ENCODE measurements around the gene CHAT.

Gene CHAT

DNA sequence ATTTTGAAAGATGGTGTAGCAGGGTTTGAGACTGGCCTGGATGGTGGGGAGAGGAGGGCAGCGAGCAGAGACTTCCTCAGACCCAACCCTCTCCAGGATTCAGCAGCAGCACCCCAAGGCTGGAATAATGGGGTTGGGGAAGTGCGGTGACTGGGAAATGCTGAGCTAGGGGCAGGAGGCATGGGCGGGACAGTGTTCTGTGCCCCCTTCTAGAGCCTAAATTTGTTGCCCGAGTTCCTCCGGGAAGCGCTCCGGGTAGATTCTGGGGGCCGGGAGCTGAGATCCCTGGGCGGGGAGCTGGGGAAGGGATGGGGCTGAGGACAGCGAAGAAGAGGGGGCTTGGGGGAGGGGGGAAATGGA is at the start of gene CHAT:
TSS of gene CHAT (plus strand) at position 156 of the 360 bp plus-strand sequence. CDS start at position 309, 153 bp downstream.
- no peak for DNase-seq

DNA sequence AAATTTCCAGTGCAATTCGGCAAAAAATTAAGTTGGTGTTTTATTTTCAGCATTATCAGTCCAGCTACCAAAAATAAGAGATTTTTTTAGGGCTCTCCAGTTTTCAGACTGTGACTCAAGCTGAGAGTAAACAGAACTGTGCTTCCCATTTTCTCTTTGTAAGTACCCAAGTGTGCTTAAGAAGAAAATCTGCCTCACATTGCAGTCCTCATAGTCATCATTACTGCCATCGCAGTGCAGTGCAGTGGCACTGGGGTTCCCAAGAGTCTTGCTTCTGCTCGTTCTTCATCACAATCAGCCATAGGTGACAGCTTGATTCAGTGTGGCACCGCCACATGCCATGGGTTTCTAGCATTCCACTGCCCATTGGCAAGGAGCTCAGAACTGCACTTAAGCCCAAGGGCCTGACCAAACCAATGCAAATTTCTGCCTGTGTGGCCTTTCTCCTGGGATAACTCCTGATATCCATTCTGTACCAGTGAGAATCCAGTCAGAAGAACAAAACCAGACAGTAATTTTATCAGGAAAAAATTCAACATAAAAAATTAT is 49.3 kb upstream of the CHAT start:
- no peak for DNase-seq

DNA sequence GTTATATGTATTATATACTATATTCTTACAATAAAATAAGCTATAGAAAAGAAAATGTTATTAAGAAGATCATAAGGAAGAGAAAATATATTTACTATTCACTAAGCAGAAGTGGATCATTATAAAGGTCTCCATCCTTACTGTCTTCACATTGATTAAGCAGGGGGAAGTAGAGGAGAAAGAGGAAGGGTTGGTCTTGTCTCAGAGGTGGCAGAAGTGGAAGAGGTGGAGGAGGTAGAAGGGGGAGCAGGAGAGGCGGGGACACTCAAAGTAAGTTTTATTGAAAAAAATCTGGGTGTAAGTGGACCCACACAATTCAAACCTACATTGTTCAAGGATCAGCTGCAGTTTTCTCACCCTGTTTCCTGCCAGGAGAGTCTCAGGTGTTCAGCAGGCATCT is 46.0 kb upstream of the CHAT start:
- DNase-seq = no peak

DNA sequence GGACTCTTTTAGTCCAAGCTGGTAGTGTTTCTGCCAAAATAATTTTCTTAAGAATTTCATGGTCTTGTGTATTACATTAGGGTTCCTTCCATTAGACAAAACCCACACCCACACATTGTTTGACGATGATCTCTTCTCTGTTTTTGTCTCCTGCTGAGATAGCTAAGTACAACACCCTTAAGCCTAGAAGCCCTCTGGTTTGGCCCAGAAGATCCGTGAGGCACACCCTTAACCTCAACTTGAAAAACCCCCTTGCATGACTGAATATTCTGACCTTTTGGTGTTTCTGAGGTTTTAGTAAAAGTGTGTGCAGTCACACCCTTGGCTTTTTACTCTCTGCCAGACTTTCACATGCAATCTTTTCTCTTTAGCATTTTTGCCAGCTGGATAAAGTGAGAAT is 45.6 kb upstream of the CHAT start:
- DNase-seq = no peak

DNA sequence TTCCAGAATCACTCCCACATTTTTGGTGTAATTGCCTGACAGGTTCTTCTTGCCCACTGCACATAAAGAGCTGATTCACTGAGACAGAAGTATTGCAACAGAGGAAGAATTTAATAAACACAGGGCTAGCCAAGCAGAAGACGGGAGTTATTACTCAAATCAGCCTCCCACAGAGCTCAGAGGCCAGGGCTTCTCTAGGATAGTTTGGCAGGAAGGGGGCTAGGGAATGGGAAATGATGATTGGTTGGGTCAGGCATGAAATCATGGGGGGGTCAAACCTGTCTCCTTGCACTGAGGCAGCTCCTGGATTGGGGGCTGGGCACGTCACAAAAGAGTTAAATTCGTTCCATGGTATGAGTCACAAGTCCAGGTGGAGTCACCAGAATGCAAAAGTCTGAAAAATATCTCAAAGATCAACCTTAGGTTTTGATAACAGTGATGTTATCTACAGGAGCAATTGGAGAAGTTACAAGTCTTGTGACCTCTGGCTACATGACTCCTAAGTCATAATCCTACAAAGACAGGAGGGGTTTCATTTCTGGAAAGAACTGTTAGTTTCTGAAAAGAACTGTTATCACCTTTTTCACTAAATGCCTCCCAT is 44.7 kb upstream of the CHAT start:
- no peak for DNase-seq

DNA sequence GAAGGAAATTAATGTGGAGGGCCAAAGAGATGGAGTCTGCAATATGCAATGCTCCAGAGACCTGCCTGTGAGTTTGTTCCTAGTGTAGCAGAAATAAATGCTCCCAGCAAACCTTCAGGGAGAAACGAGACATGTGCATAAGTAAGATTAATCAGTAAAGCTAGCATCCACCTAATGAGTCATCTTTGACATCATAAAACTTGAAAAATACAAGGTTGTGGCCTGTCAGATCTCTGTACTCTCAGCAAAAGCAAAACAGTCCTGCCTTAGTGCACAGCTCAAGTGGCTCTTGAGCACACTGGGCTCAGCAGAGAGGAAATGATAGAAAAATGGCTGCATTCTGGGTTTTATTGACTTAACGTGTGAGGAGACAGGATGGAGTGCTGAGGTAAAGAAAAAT is 42.4 kb upstream of the CHAT start:
- no peak for DNase-seq

DNA sequence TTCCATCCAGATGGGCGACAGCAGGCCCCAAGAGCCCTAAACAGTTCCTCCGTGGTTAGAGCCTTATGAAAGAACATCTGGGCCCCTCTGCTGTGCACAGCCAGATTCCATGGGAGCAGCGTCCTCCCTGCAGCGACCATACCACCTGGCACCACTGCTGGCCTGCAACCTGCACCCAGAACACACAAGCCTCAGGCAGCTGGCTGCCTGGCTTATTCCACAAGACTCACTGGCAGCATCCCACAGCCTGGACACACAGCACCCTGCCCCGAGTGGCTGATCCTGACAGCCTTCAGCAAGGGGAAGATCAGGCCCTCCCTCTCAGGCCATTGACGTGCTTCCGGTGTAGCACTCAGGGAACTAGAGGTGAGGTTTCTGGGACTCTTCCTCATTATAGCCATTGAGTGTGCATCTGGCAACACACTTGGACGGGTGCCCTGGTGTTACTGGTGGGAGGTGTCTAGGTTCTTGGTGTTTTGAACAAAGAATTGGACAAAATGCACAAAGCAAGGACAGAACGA is 41.2 kb upstream of the CHAT start:
- no peak for DNase-seq

DNA sequence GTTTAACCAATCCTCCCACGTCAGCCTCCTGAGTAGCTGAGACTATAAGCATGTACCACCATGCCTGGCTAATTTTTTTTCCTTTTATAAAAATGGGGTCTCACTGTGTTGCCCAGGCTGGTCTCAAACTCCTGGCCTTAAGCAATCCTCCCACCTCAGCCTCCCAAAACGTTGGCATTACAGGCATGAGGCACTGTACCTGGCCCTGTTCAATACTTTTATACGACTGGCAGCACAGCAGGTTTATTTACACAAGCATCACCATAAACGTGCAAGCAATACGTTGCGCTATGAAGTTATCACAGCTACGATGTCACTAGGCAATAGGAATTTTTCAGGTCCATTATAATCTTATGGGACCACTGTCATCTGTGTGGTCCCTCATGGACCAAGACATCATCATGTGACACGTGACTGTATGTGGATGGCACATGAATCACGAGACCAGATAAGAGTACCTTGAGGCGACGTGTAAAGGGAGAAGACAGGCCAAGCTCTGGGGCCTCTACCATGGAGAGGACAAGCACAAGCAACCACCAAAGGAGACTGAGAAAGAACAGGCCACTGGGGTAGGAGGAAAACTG is 38.3 kb upstream of the CHAT start:
- DNase-seq = no peak

DNA sequence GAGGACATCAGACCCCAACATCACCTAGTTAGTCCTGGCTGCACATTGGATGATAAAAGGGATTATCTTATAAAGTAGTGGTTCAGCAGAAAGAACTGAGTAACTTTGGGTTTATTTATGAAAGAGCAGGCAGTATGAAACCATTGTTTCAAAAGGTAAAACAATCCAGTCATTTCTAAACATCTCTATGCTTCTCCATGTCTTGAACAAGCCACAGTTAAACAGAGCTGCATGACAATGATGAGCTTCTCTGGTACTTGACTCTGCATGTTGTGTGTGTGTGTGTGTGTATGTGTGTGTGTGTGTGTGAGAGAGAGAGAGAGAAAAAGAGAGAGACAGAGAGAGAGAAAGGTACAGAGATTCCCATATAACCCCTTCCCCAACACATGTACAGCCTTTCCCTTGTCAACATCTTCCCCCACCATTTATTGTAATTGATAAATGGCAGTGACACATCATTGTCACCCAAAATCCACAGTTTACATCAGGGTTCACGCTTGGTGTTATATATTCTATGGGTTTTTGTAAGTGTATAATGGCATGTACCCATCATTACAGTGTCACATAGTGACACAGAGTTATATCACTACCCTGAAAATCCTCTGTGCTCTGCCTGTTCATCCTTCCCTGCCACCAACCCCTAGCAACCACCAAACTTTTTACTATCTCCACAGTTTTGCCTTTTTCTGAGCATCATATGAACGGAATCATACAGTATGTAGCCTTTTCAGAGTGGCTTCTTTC is 36.5 kb upstream of the CHAT start:
- DNase-seq = no peak

DNA sequence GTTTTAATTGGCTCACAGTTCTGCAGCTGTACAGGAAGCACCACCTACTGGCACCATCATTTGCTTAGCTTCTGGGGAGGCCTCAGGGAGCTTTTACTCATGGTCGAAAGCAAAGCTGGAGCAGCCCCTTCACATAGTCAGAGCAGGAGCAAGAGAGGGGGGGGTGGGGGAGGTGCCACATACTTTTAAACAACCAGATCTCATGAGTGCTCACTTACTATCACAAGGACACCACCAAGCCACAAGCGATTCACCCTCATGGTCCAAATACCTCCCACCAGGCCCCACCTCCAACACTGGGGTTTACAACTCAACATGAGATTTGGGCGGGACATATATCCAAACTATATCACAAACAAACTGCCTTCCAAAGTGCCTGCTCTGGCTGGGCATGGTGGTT is 35.4 kb upstream of the CHAT start:
- DNase-seq = no peak

DNA sequence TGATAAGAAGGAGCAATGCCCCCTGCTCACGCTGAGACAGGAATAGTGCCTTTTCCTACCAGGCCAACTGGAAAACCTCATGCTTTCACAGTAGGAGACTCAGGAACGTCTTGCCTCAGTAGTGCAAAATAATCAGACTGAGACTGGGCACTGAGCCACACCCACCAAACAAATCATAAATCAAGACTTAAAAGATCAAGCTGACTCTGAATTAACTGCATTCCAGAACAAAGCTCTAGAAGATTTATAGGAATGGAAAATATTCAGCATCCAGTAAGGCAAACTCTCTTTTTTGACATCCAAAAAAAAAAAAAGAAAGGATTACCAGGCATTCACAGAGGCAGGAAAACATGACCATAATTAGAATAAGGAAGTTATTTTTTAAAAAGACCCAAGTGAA is 34.2 kb upstream of the CHAT start:
- DNase-seq = no peak

DNA sequence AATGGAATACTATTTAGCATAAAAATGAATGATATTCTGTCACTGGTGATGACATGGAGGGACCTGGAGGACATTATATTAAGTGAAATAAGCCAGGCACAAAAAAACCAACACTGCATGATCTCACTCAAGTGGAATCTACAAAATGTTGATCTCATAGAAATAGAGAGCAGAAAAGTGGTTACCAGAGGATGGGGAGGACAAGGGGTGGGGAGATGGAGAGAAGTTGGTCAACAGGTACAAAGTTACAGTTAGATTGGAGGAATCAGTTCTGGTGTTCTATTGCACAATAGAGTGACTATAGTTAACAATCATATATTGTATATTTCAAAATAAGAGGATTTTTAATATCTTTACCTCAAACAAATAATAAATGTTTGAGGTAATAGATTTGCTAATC is 28.4 kb upstream of the CHAT start:
- DNase-seq = no peak

DNA sequence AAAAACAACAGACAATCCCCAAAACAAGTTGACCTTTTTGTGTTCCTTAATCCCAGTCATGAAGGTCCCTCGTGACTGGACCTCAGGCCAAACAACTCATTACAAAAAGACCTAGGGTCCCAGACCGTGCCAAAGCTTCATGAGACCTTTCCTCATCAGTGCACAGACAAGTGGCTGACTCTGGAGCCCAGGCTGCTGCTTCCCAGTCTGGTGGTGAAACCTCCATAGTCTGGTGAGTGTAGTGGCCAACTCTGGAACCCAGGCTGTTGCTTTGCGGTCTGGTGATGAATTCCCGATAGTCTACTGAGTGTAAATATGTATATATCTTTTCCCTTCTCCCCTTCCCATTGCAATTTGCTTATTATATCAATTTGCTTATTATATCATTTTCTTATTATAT is 25.9 kb upstream of the CHAT start:
- no peak for DNase-seq

DNA sequence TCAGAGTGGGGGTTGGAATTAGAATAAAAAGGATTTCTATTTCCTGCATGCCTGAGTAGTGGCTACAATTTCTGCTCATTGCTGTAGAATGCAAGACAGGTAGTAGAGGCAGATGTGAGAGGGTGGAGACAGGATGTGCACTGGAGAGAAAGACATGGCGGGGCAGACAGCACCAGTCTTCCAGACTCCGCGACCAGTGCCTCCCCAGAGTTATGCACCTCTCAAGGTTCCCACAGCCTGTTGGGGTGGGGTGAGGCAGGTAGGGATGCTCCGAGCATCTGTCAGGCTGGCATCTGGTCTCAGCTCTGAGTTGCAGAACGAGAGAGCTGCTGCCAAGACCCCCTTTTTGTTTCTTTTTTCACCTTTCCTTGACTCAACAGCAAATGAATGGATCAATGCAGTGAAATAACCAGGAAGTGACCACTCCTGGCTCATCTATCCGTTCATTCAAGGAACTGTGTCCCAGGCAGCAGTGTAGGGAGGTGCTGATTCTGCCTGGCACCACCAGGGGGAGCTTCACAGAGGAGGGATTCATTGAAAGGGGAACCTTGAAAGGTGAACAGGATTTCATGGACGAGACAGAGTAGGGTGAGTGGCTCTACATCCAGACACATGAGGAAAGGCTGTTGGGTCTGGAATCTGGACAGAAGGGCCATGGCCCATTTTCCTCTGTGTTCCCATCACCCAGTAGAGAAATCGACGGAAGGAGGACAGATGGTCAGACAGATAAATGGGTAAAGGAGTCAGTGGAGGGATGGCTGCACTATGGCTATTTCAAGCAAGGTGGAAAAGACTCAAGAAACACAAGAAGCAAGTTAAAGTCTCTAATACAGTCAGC is 20.9 kb upstream of the CHAT start:
- DNase-seq = peak; percentile 34 to 43

DNA sequence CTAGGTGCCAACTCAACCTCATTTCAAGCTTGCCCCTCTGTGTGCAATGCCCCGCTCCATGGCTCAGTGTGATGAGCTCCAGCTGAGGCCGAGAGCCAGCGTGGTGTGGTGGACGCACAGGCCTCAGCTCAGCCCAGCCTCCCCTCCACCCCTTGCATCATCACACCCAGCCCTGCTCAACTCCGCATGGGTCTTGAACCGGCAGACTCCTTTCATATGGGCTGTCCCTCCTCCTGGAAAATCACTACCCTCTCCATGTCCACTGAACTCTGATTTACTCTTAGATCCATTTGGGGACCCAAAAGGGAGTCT is 20.3 kb upstream of the CHAT start:
- DNase-seq = no peak

DNA sequence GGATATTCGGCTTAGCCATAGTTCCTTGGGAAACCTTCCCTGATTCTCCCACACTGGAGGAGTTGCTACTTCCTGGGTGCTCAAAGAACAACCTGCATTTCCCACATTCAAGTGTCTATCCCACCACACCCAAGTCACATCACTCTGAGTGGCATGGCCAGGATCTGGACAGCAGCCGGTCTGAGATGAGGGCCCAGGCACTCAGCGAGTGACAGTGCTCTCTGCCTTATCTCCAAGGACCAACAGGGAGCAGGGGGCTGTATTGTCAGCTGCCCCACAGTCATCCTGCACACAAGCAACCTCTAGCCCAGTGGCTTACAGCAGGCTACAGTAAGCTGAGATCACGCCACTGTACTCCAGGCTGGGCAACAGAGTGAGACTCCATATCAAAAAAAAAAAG is 19.8 kb upstream of the CHAT start:
- DNase-seq = no peak

DNA sequence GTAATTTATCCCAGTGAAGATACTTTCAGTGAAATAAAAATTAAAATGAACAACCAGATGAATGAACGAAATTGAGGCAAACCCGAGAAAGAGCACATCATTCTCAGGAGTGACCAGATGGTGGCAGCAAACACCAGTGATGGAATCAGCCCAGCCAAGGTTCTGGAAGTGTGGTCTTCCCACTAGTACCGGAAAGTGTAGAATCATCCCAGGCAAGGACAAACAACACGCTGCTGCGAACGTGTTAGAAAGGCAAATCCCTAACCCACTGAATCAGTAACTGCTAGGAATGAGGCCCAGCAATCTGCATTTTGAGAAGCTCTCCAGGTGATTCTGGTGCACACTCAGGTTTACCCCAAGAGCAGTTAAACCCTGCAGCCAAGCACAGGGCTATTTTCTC is 19.2 kb upstream of the CHAT start:
- no peak for DNase-seq

DNA sequence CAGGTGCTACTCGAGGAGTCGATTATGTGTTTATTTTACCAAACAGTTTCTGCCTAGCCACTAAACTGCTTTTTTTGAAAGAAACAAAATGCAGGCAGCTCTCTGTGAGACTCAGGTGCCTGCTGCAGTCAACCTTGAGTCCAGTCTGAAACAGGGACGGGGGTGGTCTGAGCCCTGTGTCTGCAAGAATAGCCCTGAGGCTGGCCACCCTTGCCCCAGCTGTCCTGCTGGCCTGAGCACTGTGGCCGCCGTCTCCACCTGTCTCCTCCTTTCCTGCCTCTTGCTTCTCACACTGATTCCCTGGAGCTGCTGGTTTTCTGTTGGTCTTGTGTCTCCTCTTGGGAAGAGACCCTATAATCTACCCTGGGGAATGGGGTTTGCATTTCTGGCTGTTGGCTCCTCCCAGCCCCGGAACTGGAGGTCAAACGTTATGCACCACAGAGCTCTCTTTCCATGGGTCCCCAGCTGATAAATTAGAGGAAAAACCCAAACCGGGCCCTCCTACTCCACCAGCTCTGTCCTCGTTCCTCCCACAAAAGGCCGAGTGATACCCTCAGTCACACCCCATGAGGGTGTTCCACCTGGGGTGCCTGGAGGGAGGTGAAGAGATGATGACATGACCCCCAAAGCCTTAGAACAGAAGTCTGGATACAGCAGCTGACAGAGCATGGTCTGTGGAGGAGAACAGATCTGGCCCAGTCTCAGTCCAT is 18.7 kb upstream of the CHAT start:
- no peak for DNase-seq

DNA sequence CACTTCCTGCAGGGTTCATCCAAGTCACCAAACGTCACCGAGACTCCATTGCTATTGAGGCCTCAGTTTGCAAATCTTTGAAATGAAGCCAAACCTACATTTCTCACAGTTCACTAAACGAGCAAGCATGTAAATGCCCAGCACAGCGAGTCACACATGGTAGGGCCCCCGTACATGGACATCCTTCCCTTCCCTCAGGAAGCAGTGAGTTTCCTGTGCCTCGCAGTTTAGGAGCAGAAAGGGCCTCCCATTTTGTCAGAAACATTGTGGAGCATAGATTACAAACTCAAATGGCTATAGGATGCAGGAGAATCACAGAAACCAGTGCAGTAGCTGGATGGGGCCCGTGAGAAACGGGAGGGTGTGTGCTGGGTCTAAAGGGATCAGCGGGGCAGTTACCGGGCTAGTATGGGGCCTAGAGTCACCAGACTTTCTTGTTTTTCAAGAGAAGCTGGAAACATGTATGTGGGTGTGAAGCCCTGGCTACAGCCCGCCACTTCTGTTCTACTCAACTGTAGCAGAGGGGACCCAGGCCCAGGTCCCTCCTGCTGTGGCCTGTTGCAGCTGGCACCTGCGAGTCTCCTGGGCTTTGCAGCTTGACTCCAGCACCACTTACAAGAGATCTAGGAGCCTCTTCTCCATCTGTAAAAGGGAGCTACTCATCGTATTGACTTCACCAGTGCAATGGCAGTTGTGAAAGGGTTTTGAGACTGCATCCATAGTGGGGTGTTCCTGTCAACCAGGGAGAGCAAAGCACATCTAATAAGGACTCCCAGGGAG is 17.9 kb upstream of the CHAT start:
- DNase-seq = no peak

DNA sequence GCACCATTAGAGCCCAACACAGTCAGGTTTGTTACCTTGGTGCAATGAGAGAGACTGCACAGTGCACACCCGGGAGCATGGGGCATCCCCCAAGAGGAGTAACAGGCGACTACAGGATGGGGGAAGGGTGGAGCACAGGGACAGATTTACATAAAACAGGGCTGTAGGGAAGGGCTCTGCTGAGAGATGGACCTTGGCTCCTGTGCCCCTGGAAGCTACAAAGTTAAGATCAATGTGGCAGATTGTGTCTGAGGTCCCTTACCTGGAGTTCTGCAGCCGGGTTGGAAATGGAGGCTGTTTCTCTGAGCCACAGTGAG is 17.4 kb upstream of the CHAT start:
- DNase-seq = no peak

DNA sequence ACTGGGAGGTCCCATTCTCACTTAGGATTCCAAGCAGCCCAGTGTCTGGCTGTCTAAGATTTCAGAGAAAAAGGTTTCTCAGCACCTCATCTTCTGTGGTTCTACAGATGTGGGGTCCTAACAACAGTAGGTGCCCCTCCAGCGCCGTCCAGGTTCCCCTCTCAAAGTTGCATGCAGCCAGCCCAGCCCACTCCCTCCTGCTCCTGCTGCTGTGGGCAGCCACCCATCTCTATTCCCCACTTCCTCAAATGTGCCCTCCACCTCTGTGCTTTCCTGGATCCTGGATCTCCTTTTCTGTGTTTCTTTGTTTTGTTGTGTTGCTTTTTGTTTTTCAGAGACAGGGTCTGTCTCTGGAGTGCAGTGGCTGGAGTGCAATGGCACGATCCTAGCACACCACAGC is 17.0 kb upstream of the CHAT start:
- DNase-seq = no peak

Measured in activated CD4-positive, alpha-beta T cell treated with anti-CD3 and anti-CD28 coated beads, Interleukin-2, amount 50 U/mL, for 4 hours (primary cell).